Epithelial cell of proximal tubule (primary cell): Measurements from ENCODE around the gene DENND4A. TPM values are rescaled to one million over a fixed set of nuclear protein-coding genes. Genes with fewer than 3 reads are reported as not detected.

Source experiments
- DNase-seq: peaks from one replicate; pipeline ENCODE4 v3.0.0-alpha.2; 2011; ENCODE audit warnings: low read depth
- H3K4me3 ChIP-seq: 2 replicates; pipeline ENCODE4 v1.5.1; 2011; ENCODE audit warnings: low read depth, mild to moderate bottlenecking, low read length
- total RNA-seq: library from RNA; depleted of rRNA; stranded (reverse); fragments of >200 nt; gene quantifications from 2 replicates; pipeline ENCODE4 v1.2.3, GENCODE V29; 2015
- TF ChIP-seq, protein P1 (sequence below): conservative IDR thresholded peaks from 2 replicates; pipeline ENCODE4 v1.5.1; 2012; ENCODE audit warnings: low read depth, mild to moderate bottlenecking, low read length

DENND4A gene
- total RNA-seq, 1 donor from 2014 or later, result 5.2 TPM

DNA sequence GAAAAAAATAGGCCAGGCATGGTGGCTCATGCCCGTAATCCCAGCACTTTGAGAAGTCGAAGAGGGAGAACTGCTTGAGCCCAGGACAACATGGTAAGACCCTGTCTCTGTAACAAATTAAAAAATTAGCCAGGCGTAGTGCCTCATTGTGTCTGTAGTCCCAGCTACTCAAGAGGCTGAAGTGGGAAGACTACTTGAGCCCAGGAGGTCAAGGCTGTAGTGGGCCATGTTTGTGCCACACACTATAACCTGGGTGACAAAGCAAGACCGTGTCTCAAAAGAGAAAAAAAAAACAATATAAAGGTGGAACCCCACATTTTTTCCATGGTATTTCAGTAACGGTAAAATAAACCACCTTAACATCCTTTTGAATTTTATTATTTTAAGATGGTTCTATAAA lies 69.9 kb downstream of the DENND4A start:
- TF ChIP-seq, protein P1, sequence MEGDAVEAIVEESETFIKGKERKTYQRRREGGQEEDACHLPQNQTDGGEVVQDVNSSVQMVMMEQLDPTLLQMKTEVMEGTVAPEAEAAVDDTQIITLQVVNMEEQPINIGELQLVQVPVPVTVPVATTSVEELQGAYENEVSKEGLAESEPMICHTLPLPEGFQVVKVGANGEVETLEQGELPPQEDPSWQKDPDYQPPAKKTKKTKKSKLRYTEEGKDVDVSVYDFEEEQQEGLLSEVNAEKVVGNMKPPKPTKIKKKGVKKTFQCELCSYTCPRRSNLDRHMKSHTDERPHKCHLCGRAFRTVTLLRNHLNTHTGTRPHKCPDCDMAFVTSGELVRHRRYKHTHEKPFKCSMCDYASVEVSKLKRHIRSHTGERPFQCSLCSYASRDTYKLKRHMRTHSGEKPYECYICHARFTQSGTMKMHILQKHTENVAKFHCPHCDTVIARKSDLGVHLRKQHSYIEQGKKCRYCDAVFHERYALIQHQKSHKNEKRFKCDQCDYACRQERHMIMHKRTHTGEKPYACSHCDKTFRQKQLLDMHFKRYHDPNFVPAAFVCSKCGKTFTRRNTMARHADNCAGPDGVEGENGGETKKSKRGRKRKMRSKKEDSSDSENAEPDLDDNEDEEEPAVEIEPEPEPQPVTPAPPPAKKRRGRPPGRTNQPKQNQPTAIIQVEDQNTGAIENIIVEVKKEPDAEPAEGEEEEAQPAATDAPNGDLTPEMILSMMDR, result no peak
- DNase-seq, result no peak
- H3K4me3 ChIP-seq, result no peak overlapping the region

DNA sequence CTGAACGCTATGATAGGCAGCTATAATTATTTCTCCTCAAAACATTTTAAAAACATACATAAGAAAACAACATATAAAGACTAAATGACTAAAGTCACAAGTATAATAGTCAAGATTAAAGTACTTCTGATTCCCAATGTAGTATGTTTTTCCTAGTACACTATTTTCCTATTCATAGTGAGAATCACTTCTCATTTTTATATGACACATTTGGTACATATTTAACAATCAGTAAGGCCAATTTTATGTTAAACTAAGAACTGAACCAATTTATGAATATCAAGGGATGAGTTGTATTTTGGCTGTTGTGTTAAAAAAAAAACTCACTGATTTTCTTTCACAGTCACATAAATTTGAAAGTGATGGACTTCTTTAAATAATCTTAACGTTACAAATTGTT lies 79.7 kb downstream of the DENND4A start:
- DNase-seq, result no peak
- TF ChIP-seq, protein P1, result no peak
- no peak overlapping the region for H3K4me3 ChIP-seq

DNA sequence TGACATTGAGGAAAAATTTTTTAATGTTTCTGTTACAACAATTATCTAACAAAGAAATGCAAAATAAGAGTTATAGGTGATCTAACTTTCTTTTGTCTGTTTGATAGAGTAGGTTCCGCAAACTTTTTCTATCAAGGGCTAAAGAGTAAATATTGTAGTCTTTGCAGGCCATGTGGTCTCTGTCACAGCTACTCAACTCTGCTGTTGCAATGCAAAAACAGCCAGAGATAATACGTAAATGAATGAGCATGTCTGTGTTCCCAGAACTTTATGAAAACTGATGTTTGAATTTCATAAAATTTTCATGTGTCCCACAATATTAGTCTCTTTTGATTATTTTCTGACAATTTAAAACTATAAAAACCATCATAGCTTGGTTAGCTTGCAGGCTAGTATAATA lies 97.0 kb downstream of the DENND4A start:
- H3K4me3 ChIP-seq, result no peak overlapping the region
- TF ChIP-seq, protein P1, result no peak
- no peak for DNase-seq

DNA sequence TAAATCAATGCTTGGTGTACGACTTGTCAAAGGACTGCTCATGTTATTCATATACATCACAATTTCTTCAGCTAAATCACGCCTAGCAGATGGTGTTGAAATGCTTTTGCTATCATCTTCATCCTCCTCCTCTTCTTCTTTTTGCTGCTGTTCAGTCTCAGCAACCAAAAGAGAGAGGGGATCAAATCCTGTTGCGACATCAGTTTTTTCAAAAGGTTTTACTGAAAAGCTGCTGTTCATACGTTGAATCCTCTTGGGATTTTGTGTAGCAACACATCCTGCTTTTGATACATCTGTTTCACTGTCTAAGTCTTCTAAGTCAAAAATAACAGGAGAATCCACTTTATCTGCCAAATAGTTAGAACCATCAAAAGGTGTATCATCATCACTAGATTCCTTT lies 101.3 kb downstream of the DENND4A start:
- TF ChIP-seq, protein P1, result no peak
- DNase-seq, result no peak
- no peak overlapping the region for H3K4me3 ChIP-seq

DNA sequence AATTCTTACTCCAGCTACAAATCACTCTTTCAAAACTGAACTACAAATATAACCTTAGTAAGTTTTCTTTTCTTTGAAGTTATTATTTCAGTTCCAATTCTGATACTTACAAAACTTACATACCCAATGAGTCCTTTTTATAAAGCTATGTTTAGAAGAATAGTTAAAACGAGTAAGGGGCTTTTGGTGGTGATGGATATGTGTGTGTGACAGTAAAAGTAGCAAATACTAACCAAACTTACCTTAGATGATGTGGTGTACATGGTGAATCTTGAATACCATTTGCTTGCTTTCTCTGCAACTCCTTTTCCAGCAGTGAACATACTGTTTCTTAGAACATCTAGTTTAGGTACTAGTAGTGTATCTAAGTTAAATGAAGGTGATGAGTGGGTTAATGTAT lies 101.9 kb downstream of the DENND4A start:
- no peak overlapping the region for H3K4me3 ChIP-seq
- TF ChIP-seq, protein P1, result no peak
- DNase-seq, result no peak

DNA sequence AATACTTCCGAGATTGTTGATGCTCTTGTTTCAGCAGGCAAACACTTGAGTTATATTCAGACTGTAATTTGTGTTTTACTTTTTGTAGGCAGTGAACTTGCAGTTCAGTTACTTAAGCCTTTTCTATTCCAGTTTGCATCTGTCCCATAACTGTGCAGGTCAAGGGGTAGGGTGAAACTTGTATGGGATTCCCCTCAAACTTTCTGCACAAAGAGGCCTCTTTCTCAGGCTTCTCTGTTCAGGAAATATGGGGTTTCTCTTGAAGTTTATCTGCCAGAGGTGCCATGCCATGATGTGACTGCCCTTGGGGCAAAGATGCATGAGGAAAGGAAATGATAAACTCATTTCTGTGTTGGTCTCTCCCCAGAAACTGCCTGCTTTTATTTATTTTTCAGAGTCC lies 103.6 kb downstream of the DENND4A start:
- DNase-seq, result no peak
- no peak overlapping the region for H3K4me3 ChIP-seq
- TF ChIP-seq, protein P1, result no peak

DNA sequence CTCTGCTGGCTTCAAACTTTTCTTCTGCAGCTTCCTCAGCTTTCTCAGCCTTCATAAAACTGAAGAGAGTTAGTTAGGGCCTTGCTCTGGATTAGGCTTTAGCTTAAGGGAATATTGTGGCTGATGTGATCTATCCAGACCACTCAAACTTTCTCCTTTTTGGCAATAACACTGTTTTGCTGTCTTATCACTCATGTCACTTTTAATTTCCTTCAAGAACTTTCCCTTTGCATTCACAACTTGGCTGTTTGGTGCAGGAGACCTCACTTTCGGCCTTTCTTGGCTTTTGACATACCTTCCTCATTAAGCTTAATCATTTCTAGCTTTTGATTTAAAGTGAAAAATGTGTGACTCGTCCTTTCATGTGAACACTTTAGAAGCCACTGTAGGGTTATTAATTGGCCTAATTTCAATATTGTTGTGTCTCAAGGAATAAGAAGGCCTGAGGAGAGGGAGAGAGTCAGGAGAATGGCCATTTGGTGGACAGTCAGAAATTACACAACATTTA lies 109.6 kb downstream of the DENND4A start:
- H3K4me3 ChIP-seq, result no peak overlapping the region
- DNase-seq, result no peak
- TF ChIP-seq, protein P1, result no peak
